NB4 (cell line): ENCODE measurements around the gene SPARC.

Source experiments
- MYC ChIP-seq: IDR thresholded peaks from 2 replicates; pipeline ENCODE4 v1.6.1; 2011; ENCODE audit warnings: low read depth, low read length
- POLR2A ChIP-seq: IDR thresholded peaks from 2 replicates; pipeline ENCODE4 v1.6.1; 2011; ENCODE audit warnings: mild to moderate bottlenecking; ENCODE audit not compliant: insufficient read length; ENCODE audit errors: extremely low read depth
- TF ChIP-seq, protein P1 (sequence below): IDR thresholded peaks from one replicate; pipeline ENCODE4 v1.5.1; 2012; ENCODE audit warnings: low read depth, low read length
- TF ChIP-seq, protein P2 (sequence below): IDR thresholded peaks from 2 replicates; pipeline ENCODE4 v1.6.1; 2011; ENCODE audit warnings: low read depth, low read length

DNA sequence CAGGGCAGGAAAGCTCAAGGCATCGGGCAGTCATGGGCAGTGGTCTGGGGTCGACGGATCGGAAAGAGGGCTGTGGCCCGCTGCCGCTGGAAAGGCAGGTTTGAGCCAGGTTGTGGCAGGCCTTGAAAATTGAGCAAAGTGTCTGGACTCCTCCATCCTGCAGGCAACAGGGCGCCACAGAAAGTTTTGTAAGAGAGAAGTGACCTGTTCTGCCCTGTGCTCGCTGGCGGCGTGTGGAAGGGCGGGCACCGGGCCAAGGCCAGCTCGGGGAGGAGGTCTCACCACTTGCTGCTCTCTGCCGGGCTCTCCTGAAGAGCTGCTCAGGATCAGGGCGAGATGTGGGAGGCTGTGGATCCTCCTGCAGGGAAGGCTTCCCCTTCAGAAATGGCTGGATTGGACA lies 54.2 kb downstream of the SPARC start:
- TF ChIP-seq, protein P1, sequence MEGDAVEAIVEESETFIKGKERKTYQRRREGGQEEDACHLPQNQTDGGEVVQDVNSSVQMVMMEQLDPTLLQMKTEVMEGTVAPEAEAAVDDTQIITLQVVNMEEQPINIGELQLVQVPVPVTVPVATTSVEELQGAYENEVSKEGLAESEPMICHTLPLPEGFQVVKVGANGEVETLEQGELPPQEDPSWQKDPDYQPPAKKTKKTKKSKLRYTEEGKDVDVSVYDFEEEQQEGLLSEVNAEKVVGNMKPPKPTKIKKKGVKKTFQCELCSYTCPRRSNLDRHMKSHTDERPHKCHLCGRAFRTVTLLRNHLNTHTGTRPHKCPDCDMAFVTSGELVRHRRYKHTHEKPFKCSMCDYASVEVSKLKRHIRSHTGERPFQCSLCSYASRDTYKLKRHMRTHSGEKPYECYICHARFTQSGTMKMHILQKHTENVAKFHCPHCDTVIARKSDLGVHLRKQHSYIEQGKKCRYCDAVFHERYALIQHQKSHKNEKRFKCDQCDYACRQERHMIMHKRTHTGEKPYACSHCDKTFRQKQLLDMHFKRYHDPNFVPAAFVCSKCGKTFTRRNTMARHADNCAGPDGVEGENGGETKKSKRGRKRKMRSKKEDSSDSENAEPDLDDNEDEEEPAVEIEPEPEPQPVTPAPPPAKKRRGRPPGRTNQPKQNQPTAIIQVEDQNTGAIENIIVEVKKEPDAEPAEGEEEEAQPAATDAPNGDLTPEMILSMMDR, result no peak
- TF ChIP-seq, protein P2, sequence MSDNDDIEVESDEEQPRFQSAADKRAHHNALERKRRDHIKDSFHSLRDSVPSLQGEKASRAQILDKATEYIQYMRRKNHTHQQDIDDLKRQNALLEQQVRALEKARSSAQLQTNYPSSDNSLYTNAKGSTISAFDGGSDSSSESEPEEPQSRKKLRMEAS, result no peak
- TF ChIP-seq POLR2A (no peak), MYC (no peak)
